Ishikawa (cell line): ENCODE data around the gene PRR5.

ENCODE experiments used
- CEBPB ChIP-seq: IDR thresholded peaks from 2 replicates; pipeline ENCODE4 v1.6.1; 2012
- CREB1 ChIP-seq: IDR thresholded peaks from 2 replicates; pipeline ENCODE4 v1.6.1; 2012; ENCODE audit warnings: low read depth
- EGR1 ChIP-seq: IDR thresholded peaks from 2 replicates; pipeline ENCODE4 v1.6.1; 2012
- EP300 ChIP-seq: IDR thresholded peaks from 2 replicates; pipeline ENCODE4 v1.6.1; 2012; ENCODE audit warnings: borderline replicate concordance
- FOXM1 ChIP-seq: IDR thresholded peaks from 2 replicates; pipeline ENCODE4 v1.6.1; 2012; ENCODE audit warnings: low read depth, borderline replicate concordance
- MAX ChIP-seq: IDR thresholded peaks from 2 replicates; pipeline ENCODE4 v1.6.1; 2012
- NFIC ChIP-seq: IDR thresholded peaks from 2 replicates; pipeline ENCODE4 v1.6.1; 2012
- RAD21 ChIP-seq: IDR thresholded peaks from 2 replicates; pipeline ENCODE4 v1.6.1; 2012; ENCODE audit warnings: low read depth
- REST ChIP-seq: IDR thresholded peaks from 2 replicates; pipeline ENCODE4 v1.6.1; 2012; ENCODE audit warnings: low read depth, mild to moderate bottlenecking
- TAF1 ChIP-seq: IDR thresholded peaks from 2 replicates; pipeline ENCODE4 v1.6.1; 2012; ENCODE audit warnings: low read depth, mild to moderate bottlenecking
- TCF12 ChIP-seq: IDR thresholded peaks from 2 replicates; pipeline ENCODE4 v1.6.1; 2012; ENCODE audit warnings: low read depth
- TEAD4 ChIP-seq: IDR thresholded peaks from 2 replicates; pipeline ENCODE4 v1.6.1; 2012
- USF1 ChIP-seq: IDR thresholded peaks from 2 replicates; pipeline ENCODE4 v1.6.1; 2012
- YY1 ChIP-seq: IDR thresholded peaks from 2 replicates; pipeline ENCODE4 v1.6.1; 2012; ENCODE audit warnings: low read depth
- ZBTB7A ChIP-seq: IDR thresholded peaks from 2 replicates; pipeline ENCODE4 v1.6.1; 2012; ENCODE audit warnings: low read depth

The PRR5 gene

DNA sequence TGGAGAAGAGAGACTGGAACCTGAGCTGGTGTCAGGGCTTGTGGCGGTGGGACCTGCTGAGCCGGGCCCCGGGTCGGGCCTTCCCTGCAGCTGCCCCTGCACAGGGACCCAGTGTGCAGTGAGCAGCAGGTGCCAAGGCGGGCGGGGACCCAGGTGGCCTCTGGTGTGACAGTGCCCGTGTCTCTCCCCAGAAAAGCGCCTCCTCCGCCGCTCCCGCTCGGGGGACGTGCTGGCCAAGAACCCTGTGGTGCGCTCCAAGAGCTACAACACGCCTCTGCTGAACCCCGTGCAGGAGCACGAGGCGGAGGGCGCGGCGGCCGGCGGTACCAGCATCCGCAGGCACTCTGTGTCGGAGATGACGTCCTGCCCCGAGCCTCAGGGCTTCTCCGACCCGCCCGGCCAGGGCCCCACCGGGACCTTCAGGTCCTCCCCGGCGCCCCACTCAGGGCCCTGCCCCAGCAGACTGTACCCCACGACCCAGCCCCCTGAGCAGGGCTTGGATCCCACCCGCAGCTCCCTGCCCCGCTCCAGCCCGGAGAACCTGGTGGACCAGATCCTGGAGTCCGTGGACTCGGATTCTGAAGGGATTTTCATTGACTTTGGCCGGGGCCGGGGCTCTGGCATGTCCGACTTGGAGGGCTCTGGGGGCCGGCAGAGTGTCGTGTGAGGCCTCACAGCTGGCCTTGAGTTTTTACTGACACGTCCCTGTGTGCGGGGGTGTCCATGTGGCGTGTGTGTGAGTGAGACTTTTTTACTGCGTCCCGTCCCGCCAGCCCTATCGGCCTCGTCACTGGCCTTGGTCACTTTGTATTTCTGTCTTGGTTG, 34.8 kb downstream of the PRR5 start:
- 0 out of 2 replicates have a peak, but pooled peaks have one; percentile 6 for TF ChIP-seq ZBTB7A
- no peak for TF ChIP-seq CEBPB

DNA sequence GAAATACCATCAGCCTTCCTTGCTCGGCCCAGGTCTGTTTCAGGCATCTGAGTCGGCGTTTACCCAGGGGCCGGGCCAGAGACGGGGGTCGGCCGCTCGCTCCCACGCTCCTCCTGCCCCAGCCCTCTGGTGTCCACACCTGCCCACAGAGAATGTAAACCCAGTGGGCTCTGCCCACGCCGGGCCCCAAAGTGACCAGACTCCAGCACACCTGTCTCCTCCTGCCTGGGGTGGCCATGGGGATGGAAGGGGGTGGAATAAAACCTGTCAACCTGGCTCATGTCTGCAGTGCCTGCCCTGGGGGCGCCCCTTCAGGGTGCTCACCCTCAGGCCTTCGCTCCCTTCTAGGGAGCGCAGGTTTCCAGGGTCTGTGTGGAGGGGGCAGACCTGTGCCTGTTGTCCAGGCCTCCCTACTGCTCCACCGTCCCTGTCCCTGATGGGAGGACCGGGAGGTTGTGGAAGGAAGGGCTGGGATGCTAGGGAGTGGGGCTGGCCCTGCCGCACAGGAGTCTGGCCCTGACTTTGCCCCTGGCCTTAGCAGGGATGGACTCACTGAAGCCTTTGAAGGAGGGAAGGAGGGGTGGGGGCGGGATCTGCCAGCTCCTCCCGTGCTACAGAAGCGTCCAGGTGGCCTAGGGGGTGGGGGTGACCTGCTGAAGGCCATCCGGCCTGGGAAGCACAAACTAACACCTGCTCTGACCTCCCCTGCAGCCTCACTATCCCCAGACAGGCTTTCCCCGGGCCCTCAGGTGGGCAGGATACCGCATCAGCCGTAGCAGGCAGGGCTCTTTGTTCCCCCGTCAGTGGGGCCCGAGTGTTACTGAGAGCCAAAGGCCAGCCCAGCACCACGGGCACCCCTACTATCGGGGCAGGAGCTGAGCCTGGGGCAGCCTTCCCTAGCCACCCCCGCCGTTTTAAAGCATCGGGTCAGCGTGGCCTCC, 35.7 kb downstream of the PRR5 start:
- TF ChIP-seq TAF1 (no peak), EP300 (no peak), TEAD4 (no peak), CREB1 (no peak), USF1 (no peak), EGR1 (no peak), FOXM1 (no peak), TCF12 (no peak), RAD21 (no peak)

- TF ChIP-seq EGR1 (peak; percentile 71), USF1 (peak; percentile 87), MAX (peak; percentile 81), TCF12 (no peak)
Observed at GRCh38 chr22:44738347-44738715, 36.3 kb downstream of the PRR5 start.

DNA sequence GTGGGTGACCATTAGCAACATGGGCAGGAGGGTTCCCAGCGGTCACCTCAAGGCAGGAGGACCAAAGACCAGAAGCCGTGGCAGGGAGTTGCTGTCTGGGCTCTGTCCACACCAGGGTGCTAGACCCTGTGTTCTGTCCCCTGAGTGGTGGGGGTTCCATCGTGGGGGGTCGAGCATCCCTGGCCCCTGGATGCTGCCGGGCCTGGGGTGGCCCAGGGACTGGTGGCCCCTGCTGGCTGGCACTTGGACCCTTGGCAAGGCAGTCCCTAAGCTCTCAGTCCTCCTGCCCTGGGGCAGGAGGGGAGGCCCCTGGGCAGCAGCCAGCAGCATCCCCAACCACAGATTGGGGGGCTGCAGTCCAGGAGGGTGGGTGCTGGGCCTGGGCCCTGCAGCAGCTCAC, 37.0 kb downstream of the PRR5 start:
- TF ChIP-seq YY1 (no peak), NFIC (no peak), MAX (no peak), FOXM1 (no peak), TAF1 (no peak), ZBTB7A (no peak), TEAD4 (no peak), CEBPB (no peak), EGR1 (no peak), EP300 (no peak), REST (no peak)

GRCh38 chr22:44739666-44740065, 37.7 kb downstream of the PRR5 start:
- TF ChIP-seq TEAD4: 0 out of 2 replicates have a peak, but pooled peaks have one; percentile 28

- TF ChIP-seq FOXM1 (no peak), REST (no peak)
Observed at GRCh38 chr22:44740307-44740706, 38.3 kb downstream of the PRR5 start.

- no peak for TF ChIP-seq USF1
- TF ChIP-seq TAF1: no peak
- no peak for TF ChIP-seq CREB1
- no peak for TF ChIP-seq TCF12
- no peak for TF ChIP-seq CEBPB
- TF ChIP-seq MAX: no peak
- no peak for TF ChIP-seq NFIC
- no peak for TF ChIP-seq FOXM1
- TF ChIP-seq REST: no peak
- no peak for TF ChIP-seq TEAD4
- TF ChIP-seq RAD21: no peak
- no peak for TF ChIP-seq ZBTB7A
- TF ChIP-seq EP300: no peak
- no peak for TF ChIP-seq EGR1
Observed at GRCh38 chr22:44741929-44742328, 39.9 kb downstream of the PRR5 start.
